Measurements from ENCODE around the gene ITPR1. TPM values are rescaled to one million over a fixed set of nuclear protein-coding genes. Genes with fewer than 3 reads are reported as not detected.

The ITPR1 gene
- polyA plus RNA-seq, 1 of the 3 experiments (the other 2 are of a cell fraction), result 5.9 TPM

- Histone ChIP-seq H3K27ac (ENCODE audit: low read depth in 2 of 2, low read length in 1 of 2) (no peak overlapping the region), H3K9ac (no peak overlapping the region), H3K9me3 (no peaks in the 10 kb centered on the region), H2AFZ (ENCODE audit: low read depth) (no peak overlapping the region), H3K4me2 (no peak overlapping the region), H3K9me2 (no peaks in the 10 kb centered on the region), H4K20me1 (ENCODE audit: insufficient read depth) (no peaks in the 10 kb centered on the region), H3K79me2 (ENCODE audit: insufficient read depth) (no peaks in the 10 kb centered on the region), H3K4me3 (ENCODE audit: low read depth in 2 of 2, low read length in 1 of 2) (no peak overlapping the region), H3K4me1 (ENCODE audit: control insufficient read depth in 1 of 2, insufficient read depth in 2 of 2, low read depth in 1 of 2, low read length in 1 of 2) (no peaks in the 10 kb centered on the region), H3K36me3 (replicated peaks in 1 of 2; ENCODE audit: control insufficient read depth in 1 of 2, insufficient read depth in 2 of 2, low read length in 1 of 2) (no peaks in the 10 kb centered on the region), H3K27me3 (ENCODE audit: insufficient read depth) (no peaks in the 10 kb centered on the region; the same call in 1 of the 2 replicates), H3F3A (replicated peaks; ENCODE audit: insufficient read depth) (no peaks in the 10 kb centered on the region)
- DNase-seq, result no peak
- ChIA-PET POLR2A (no interaction called here), CTCF (no interaction called here)
- TF ChIP-seq JUND (IDR thresholded peaks at IDR 0.05), result no peak
- TF ChIP-seq, protein P1, sequence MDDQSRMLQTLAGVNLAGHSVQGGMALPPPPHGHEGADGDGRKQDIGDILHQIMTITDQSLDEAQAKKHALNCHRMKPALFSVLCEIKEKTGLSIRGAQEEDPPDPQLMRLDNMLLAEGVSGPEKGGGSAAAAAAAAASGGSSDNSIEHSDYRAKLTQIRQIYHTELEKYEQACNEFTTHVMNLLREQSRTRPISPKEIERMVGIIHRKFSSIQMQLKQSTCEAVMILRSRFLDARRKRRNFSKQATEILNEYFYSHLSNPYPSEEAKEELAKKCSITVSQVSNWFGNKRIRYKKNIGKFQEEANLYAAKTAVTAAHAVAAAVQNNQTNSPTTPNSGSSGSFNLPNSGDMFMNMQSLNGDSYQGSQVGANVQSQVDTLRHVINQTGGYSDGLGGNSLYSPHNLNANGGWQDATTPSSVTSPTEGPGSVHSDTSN (IDR thresholded peaks at IDR 0.05), result no peak
- TF ChIP-seq YY1 (IDR thresholded peaks at IDR 0.05; ENCODE audit: low read depth), result no peak
- TF ChIP-seq SMC3 (IDR thresholded peaks at IDR 0.05; ENCODE audit: low read depth, low read length), result no peak
- no peak for TF ChIP-seq USF2 (IDR thresholded peaks at IDR 0.05; ENCODE audit: borderline replicate concordance, low read depth, low read length)
- TF ChIP-seq, protein P2, sequence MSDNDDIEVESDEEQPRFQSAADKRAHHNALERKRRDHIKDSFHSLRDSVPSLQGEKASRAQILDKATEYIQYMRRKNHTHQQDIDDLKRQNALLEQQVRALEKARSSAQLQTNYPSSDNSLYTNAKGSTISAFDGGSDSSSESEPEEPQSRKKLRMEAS (IDR thresholded peaks at IDR 0.05; ENCODE audit: low read depth), result no peak
- TF ChIP-seq RFX5 (IDR thresholded peaks at IDR 0.05; ENCODE audit: low read length), result no peak
- 35% methylated on average over 1 of the region's 1 CpG for WGBS (ENCODE audit: low lambda C conversion rate)
Measured at GRCh38 chr3:4471907-4472306, 21.2 kb upstream of the ITPR1 start.

- no peak for TF ChIP-seq USF2 (IDR thresholded peaks at IDR 0.05; ENCODE audit: borderline replicate concordance, low read depth, low read length)
- no peak for TF ChIP-seq TCF12 (IDR thresholded peaks at IDR 0.05)
- no peak for TF ChIP-seq YY1 (IDR thresholded peaks at IDR 0.05; ENCODE audit: low read depth)
- TF ChIP-seq RXRA (IDR thresholded peaks at IDR 0.05; ENCODE audit: borderline replicate concordance, low read depth), result no peak
- TF ChIP-seq CHD2 (IDR thresholded peaks at IDR 0.05; ENCODE audit: low read length, partially characterized antibody), result no peak
- no peak for TF ChIP-seq NRF1 (IDR thresholded peaks at IDR 0.05; ENCODE audit: low read depth, low read length)
- Histone ChIP-seq H3K27me3 (ENCODE audit: insufficient read depth) (no peaks in the 10 kb centered on the region; the same call in 1 of the 2 replicates), H3K36me3 (replicated peaks in 1 of 2; ENCODE audit: control insufficient read depth in 1 of 2, insufficient read depth in 2 of 2, low read length in 1 of 2) (no peaks in the 10 kb centered on the region), H4K20me1 (ENCODE audit: insufficient read depth) (no peaks in the 10 kb centered on the region), H3K27ac (ENCODE audit: low read depth in 2 of 2, low read length in 1 of 2) (no peak overlapping the region), H3K4me3 (ENCODE audit: low read depth in 2 of 2, low read length in 1 of 2) (no peak overlapping the region), H3K9me2 (no peaks in the 10 kb centered on the region), H3K9me3 (no peaks in the 10 kb centered on the region), H2AFZ (ENCODE audit: low read depth) (no peak overlapping the region), H3K9ac (no peak overlapping the region), H3F3A (replicated peaks; ENCODE audit: insufficient read depth) (no peaks in the 10 kb centered on the region), H3K4me1 (ENCODE audit: control insufficient read depth in 1 of 2, insufficient read depth in 2 of 2, low read depth in 1 of 2, low read length in 1 of 2) (no peaks in the 10 kb centered on the region), H3K79me2 (ENCODE audit: insufficient read depth) (no peaks in the 10 kb centered on the region), H3K4me2 (no peak overlapping the region)
- ChIA-PET POLR2A (no interaction called here), CTCF (interaction anchor here (1.0 kb wide), 1 partner anchor 552 kb away, joined by 3 read pairs; no protein-coding TSS in a partner anchor)
- DNase-seq, result no peak
- WGBS (ENCODE audit: low lambda C conversion rate), result 80% methylated on average over 2 of the region's 2 CpGs
Measured at GRCh38 chr3:4472312-4472711, 20.8 kb upstream of the ITPR1 start.

Data from SK-N-SH (cell line).